ENCODE measurements around the gene AIG1.

AIG1 gene

GRCh38 chr6:143363299-143363698, 302.6 kb downstream of the AIG1 start:
- no peaks in the 10 kb centered on the region for H3K27me3 ChIP-seq
- TF ChIP-seq, protein P1, sequence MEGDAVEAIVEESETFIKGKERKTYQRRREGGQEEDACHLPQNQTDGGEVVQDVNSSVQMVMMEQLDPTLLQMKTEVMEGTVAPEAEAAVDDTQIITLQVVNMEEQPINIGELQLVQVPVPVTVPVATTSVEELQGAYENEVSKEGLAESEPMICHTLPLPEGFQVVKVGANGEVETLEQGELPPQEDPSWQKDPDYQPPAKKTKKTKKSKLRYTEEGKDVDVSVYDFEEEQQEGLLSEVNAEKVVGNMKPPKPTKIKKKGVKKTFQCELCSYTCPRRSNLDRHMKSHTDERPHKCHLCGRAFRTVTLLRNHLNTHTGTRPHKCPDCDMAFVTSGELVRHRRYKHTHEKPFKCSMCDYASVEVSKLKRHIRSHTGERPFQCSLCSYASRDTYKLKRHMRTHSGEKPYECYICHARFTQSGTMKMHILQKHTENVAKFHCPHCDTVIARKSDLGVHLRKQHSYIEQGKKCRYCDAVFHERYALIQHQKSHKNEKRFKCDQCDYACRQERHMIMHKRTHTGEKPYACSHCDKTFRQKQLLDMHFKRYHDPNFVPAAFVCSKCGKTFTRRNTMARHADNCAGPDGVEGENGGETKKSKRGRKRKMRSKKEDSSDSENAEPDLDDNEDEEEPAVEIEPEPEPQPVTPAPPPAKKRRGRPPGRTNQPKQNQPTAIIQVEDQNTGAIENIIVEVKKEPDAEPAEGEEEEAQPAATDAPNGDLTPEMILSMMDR (IDR thresholded peaks at IDR 0.05; ENCODE audit: low read depth, low read length) = no peak
- H3K4me1 ChIP-seq = no peaks in the 10 kb centered on the region
- H3K36me3 ChIP-seq = no peaks in the 10 kb centered on the region
- no peaks in the 10 kb centered on the region for H3K9me3 ChIP-seq
- DNase-seq = no peak
- H3K4me3 ChIP-seq (ENCODE audit: low read depth, low read length) = no peak overlapping the region

DNA sequence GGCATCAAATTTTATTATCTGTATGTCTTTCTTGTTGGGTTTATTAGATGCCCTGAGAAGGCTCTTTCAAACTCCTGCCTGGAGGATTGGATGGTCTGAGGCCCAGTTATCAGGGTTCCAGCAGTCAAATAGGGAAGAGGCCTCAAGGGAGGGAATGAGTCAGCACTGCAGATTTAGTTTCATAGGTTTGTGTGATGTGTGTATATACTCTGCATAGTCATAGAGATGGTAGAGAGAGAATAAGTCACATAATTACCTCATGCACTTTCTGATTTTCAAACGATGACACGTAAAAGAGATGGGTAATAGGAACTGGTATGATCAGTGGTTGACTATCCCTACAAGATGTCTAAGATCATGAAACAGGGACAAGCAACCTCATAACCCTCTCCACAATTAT, 307.7 kb downstream of the AIG1 start:
- no peak for DNase-seq
- Histone ChIP-seq H3K27me3 (no peaks in the 10 kb centered on the region), H3K4me1 (no peaks in the 10 kb centered on the region), H3K36me3 (no peaks in the 10 kb centered on the region), H3K9me3 (no peaks in the 10 kb centered on the region), H3K4me3 (ENCODE audit: low read depth, low read length) (no peak overlapping the region)
- TF ChIP-seq, protein P1 (IDR thresholded peaks at IDR 0.05; ENCODE audit: low read depth, low read length) = no peak

GRCh38 chr6:143369971-143370370, 309.3 kb downstream of the AIG1 start:
- TF ChIP-seq, protein P1 (IDR thresholded peaks at IDR 0.05; ENCODE audit: low read depth, low read length) = no peak
- no peaks in the 10 kb centered on the region for H3K4me1 ChIP-seq
- no peaks in the 10 kb centered on the region for H3K27me3 ChIP-seq
- H3K36me3 ChIP-seq = no peaks in the 10 kb centered on the region
- DNase-seq = no peak
- H3K9me3 ChIP-seq = no peaks in the 10 kb centered on the region
- H3K4me3 ChIP-seq (ENCODE audit: low read depth, low read length) = no peak overlapping the region

DNA sequence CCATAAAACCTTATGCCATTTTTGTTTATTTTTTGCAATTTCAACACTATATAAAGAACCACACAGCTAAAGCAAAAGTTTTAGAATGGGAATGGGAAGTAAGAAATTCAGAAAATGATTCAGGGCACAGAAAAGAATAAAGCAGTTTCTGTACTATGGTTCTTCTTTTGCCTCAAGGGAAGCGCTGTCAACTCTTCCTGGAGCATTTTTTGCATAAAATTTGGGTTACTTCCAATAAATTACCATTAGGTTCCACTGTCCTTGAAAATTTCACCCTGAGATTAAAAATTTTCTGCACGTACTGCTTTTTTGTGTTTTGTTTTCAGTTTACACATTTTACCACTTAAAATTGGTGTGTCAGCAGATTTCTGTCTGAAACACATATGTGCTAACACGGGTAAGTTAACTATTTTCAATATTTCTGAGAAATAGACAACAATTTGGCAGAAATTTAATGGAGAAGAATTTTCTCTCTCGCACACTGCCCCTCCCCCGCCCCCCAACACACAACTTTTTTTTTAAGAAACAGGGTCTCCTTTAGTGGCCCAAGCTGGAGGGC, 310.2 kb downstream of the AIG1 start:
- no peaks in the 10 kb centered on the region for H3K4me1 ChIP-seq
- TF ChIP-seq, protein P1 (IDR thresholded peaks at IDR 0.05; ENCODE audit: low read depth, low read length) = no peak
- no peaks in the 10 kb centered on the region for H3K36me3 ChIP-seq
- no peak overlapping the region for H3K4me3 ChIP-seq (ENCODE audit: low read depth, low read length)
- no peaks in the 10 kb centered on the region for H3K27me3 ChIP-seq
- no peaks in the 10 kb centered on the region for H3K9me3 ChIP-seq
- no peak for DNase-seq

DNA sequence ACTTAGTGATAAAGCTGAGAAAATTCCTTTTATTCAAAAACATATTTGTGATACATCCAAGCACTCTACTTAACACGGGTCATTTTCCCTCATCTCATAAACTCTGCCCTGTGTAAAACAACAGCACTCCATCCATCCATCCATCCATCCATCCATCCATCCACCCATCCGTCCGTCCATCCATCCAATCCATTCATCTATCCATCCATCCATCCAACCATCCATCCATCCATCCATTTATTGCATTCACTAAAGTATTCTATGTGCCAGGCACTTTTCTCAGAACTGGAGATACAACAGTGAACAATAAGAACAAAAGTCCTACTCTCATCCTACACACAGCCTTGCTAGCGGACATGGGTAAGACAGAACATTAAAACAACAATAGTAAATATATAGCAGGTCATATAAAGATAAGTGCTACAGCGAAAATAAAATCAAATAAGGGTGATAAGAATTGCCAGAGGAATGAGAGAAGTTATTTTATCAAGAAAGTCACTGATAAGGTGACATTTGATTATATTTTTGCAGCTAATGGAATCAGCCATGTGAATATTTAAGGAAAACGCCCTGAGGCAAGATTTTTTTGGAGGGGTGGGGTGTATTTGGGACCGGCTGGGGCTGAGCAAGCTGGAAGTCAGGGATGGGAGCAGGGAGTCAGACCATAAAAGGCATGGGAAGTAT, 311.7 kb downstream of the AIG1 start:
- H3K36me3 ChIP-seq = no peaks in the 10 kb centered on the region
- DNase-seq = no peak
- TF ChIP-seq, protein P1 (IDR thresholded peaks at IDR 0.05; ENCODE audit: low read depth, low read length) = no peak
- no peak overlapping the region for H3K4me3 ChIP-seq (ENCODE audit: low read depth, low read length)
- no peaks in the 10 kb centered on the region for H3K27me3 ChIP-seq
- H3K4me1 ChIP-seq = no peaks in the 10 kb centered on the region
- H3K9me3 ChIP-seq = no peaks in the 10 kb centered on the region

DNA sequence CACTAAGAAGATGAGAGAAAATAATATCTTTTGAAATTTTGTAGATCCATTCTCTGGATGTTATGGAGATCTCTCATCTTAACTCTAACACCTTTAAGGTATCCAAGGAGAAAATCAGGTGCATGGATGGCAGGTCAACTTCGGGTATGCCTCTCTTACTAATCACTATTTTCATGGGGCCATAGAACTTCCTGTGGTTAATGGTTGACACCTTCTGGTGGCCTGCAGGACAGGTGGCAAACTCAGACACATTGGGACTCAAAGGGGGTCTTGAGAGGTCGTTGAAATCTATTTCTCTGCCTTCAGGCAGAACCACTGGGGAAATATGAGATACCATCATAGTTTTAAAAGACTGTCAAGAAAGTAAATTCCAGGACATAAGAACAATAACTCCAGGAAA, 313.3 kb downstream of the AIG1 start:
- Histone ChIP-seq H3K27me3 (no peaks in the 10 kb centered on the region), H3K4me1 (no peaks in the 10 kb centered on the region), H3K9me3 (no peaks in the 10 kb centered on the region), H3K36me3 (no peaks in the 10 kb centered on the region), H3K4me3 (ENCODE audit: low read depth, low read length) (no peak overlapping the region)
- TF ChIP-seq, protein P1 (IDR thresholded peaks at IDR 0.05; ENCODE audit: low read depth, low read length) = no peak
- DNase-seq = no peak

Measured in BE2C (cell line).